ENCODE measurements around the gene FHOD1.

Gene FHOD1
- 40.8 to 48.7 (median 48.0) reads per million in 3 donors for total RNA-seq

GRCh38 chr16:67247192-67248072 is at the start of gene FHOD1:
Gene FHOD1 (minus strand): TSS chr16:67247481. CDS start chr16:67247410, 71 bp downstream.
- H3K36me3 ChIP-seq (ENCODE audit: control insufficient read depth, insufficient read depth, low read length), result no peaks in the 10 kb centered on the region

DNA sequence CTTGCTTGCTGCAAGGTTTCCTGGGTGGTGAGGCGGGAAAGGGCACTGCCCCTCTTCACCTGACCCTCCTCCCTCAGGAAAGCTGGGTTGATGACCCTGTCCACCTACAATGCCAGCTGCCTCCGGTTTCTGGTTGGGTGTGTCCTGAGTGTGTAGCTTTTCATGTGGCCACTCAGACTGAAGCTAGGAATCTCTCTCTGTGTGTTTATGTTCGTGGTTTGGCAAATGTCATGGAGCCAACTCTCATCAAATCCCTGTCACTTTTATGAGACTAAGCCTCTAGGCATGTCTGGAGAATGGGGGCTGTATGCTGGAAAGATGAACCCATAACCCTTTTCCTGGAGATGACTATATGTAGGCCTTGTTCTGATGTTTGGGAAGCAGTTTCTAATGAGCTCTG is 49.1 kb upstream of the FHOD1 start:
- Histone ChIP-seq H3K9me3 (ENCODE audit: control insufficient read depth, low read length) (no peaks in the 10 kb centered on the region), H3K4me1 (ENCODE audit: control insufficient read depth, insufficient read depth, low read length, poor library complexity, severe bottlenecking) (no peaks in the 10 kb centered on the region), H3K36me3 (ENCODE audit: control insufficient read depth, insufficient read depth, low read length) (no peaks in the 10 kb centered on the region), H3K27me3 (replicated peaks; ENCODE audit: control insufficient read depth, insufficient read depth, low read length, poor library complexity, severe bottlenecking) (no peaks in the 10 kb centered on the region), H3K4me3 (ENCODE audit: insufficient read depth, low read depth, low read length, poor library complexity, severe bottlenecking) (no peak overlapping the region), H3K27ac (ENCODE audit: insufficient read depth, low read length, poor library complexity, severe bottlenecking) (no peak overlapping the region)
- DNase-seq, result no peak

More at GRCh38 chr16:67247192-67248072, at the start of gene FHOD1:
- peak within 1 kb of the TSS; percentile 69 for H3K4me3 ChIP-seq (ENCODE audit: insufficient read depth, low read depth, low read length, poor library complexity, severe bottlenecking)
- DNase-seq, result peak; percentile 93 to 94 (median 94)
- H3K27ac ChIP-seq (ENCODE audit: insufficient read depth, low read length, poor library complexity, severe bottlenecking), result peak within 1 kb of the TSS; percentile 92
- peaks cover 4% of the 10 kb centered on the region for H3K27me3 ChIP-seq (replicated peaks; ENCODE audit: control insufficient read depth, insufficient read depth, low read length, poor library complexity, severe bottlenecking)
- peaks cover 51% of the 10 kb centered on the region for H3K4me1 ChIP-seq (ENCODE audit: control insufficient read depth, insufficient read depth, low read length, poor library complexity, severe bottlenecking)
- H3K9me3 ChIP-seq (ENCODE audit: control insufficient read depth, low read length), result no peaks in the 10 kb centered on the region

DNA sequence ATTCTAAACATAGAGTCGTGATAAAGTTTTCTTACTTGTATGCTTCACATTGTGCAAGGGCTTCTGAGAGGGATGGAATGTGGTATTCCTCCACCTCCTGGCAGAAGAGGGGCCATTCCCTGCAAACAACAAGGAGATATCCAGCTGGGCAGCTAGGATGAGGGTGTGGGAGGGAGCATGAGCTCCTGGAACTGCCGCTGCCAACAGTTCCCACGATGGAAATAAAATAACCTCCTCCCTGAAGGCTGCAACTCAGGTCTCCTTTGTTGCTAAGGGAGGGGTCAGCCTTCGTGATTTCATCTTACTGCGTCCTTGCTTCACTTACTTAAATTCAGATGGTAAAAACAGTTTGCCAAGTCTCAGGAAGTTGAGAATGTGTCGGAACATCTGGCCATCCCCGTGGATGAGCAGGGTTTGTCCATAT is 47.7 kb upstream of the FHOD1 start:
- no peak overlapping the region for H3K27ac ChIP-seq (ENCODE audit: insufficient read depth, low read length, poor library complexity, severe bottlenecking)
- no peaks in the 10 kb centered on the region for H3K27me3 ChIP-seq (replicated peaks; ENCODE audit: control insufficient read depth, insufficient read depth, low read length, poor library complexity, severe bottlenecking)
- H3K4me1 ChIP-seq (ENCODE audit: control insufficient read depth, insufficient read depth, low read length, poor library complexity, severe bottlenecking), result no peaks in the 10 kb centered on the region
- H3K36me3 ChIP-seq (ENCODE audit: control insufficient read depth, insufficient read depth, low read length), result no peaks in the 10 kb centered on the region
- no peak overlapping the region for H3K4me3 ChIP-seq (ENCODE audit: insufficient read depth, low read depth, low read length, poor library complexity, severe bottlenecking)
- no peak for DNase-seq
- no peaks in the 10 kb centered on the region for H3K9me3 ChIP-seq (ENCODE audit: control insufficient read depth, low read length)

DNA sequence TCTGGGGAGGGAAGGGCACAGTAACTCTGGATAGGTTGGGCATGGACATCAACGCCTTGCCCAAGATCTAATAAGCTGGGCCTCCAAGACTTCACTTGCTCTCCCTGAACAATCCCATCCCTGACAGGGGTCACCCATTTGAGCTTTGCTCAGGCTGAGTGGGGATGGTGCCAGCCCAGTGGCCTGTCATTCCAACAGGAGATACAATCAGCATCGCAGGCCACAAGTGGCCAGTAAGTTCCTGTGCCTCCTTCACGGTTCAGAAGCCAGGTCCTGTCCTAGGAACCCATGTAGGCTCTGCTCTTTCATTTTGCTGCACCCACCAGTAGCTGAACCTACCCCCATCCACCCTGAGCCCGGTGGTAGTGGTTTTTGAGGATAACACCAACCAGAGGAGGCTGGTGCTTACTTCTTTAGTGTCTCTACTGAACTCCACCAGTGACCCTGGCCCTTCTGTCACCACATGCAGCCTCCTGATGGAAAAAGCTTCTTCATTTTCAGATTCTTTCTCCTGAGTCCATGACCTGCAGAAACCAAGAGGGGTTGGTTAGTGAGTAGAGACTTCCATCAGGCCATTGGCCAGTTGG is 47.0 kb upstream of the FHOD1 start:
- Histone ChIP-seq H3K9me3 (ENCODE audit: control insufficient read depth, low read length) (no peaks in the 10 kb centered on the region), H3K4me1 (ENCODE audit: control insufficient read depth, insufficient read depth, low read length, poor library complexity, severe bottlenecking) (no peaks in the 10 kb centered on the region), H3K36me3 (ENCODE audit: control insufficient read depth, insufficient read depth, low read length) (no peaks in the 10 kb centered on the region), H3K4me3 (ENCODE audit: insufficient read depth, low read depth, low read length, poor library complexity, severe bottlenecking) (no peak overlapping the region), H3K27me3 (replicated peaks; ENCODE audit: control insufficient read depth, insufficient read depth, low read length, poor library complexity, severe bottlenecking) (no peaks in the 10 kb centered on the region), H3K27ac (ENCODE audit: insufficient read depth, low read length, poor library complexity, severe bottlenecking) (no peak overlapping the region)
- DNase-seq, result no peak

- H3K4me3 ChIP-seq (ENCODE audit: insufficient read depth, low read depth, low read length, poor library complexity, severe bottlenecking), result no peak overlapping the region
- H3K36me3 ChIP-seq (ENCODE audit: control insufficient read depth, insufficient read depth, low read length), result no peaks in the 10 kb centered on the region
- no peaks in the 10 kb centered on the region for H3K9me3 ChIP-seq (ENCODE audit: control insufficient read depth, low read length)
- DNase-seq, result no peak
- H3K27ac ChIP-seq (ENCODE audit: insufficient read depth, low read length, poor library complexity, severe bottlenecking), result no peak overlapping the region
- H3K4me1 ChIP-seq (ENCODE audit: control insufficient read depth, insufficient read depth, low read length, poor library complexity, severe bottlenecking), result no peaks in the 10 kb centered on the region
- no peaks in the 10 kb centered on the region for H3K27me3 ChIP-seq (replicated peaks; ENCODE audit: control insufficient read depth, insufficient read depth, low read length, poor library complexity, severe bottlenecking)
These were observed 44.2 kb upstream of the FHOD1 start for GRCh38 chr16:67291461-67291860.

DNA sequence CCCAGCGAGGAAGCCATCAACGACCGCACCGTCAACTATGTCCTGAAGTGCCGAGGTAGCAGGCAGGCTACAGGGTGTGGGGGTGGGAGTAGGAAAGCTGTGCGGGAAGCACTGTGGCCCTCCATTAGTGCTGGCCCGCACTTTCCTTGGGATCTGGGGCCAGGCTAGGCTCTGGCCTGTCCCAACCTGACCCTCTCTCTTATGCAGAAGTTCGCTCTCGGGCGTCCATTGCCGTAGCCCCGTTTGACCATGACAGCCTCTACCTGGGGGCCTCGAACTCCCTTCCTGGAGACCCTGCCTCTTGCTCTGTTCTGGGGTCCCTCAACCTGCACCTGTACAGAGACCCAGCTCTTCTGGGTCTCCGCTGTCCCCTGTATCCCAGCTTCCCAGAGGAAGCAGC is 40.7 kb upstream of the FHOD1 start:
- no peaks in the 10 kb centered on the region for H3K36me3 ChIP-seq (ENCODE audit: control insufficient read depth, insufficient read depth, low read length)
- H3K9me3 ChIP-seq (ENCODE audit: control insufficient read depth, low read length), result no peaks in the 10 kb centered on the region
- no peak overlapping the region for H3K4me3 ChIP-seq (ENCODE audit: insufficient read depth, low read depth, low read length, poor library complexity, severe bottlenecking)
- H3K27ac ChIP-seq (ENCODE audit: insufficient read depth, low read length, poor library complexity, severe bottlenecking), result no peak overlapping the region
- H3K27me3 ChIP-seq (replicated peaks; ENCODE audit: control insufficient read depth, insufficient read depth, low read length, poor library complexity, severe bottlenecking), result no peaks in the 10 kb centered on the region
- no peaks in the 10 kb centered on the region for H3K4me1 ChIP-seq (ENCODE audit: control insufficient read depth, insufficient read depth, low read length, poor library complexity, severe bottlenecking)
- DNase-seq, result no peak

GRCh38 chr16:67286441-67287235 is 39.4 kb upstream of the FHOD1 start:
- no peaks in the 10 kb centered on the region for H3K36me3 ChIP-seq (ENCODE audit: control insufficient read depth, insufficient read depth, low read length)

GRCh38 chr16:67284699-67285646 is 37.7 kb upstream of the FHOD1 start:
- Histone ChIP-seq H3K27me3 (replicated peaks; ENCODE audit: control insufficient read depth, insufficient read depth, low read length, poor library complexity, severe bottlenecking) (no peaks in the 10 kb centered on the region), H3K4me3 (ENCODE audit: insufficient read depth, low read depth, low read length, poor library complexity, severe bottlenecking) (no peak overlapping the region), H3K4me1 (ENCODE audit: control insufficient read depth, insufficient read depth, low read length, poor library complexity, severe bottlenecking) (no peaks in the 10 kb centered on the region), H3K9me3 (ENCODE audit: control insufficient read depth, low read length) (no peaks in the 10 kb centered on the region), H3K27ac (ENCODE audit: insufficient read depth, low read length, poor library complexity, severe bottlenecking) (no peak overlapping the region), H3K36me3 (ENCODE audit: control insufficient read depth, insufficient read depth, low read length) (no peaks in the 10 kb centered on the region)
- DNase-seq, result no peak

More at GRCh38 chr16:67286441-67287235, 39.4 kb upstream of the FHOD1 start:
- H3K9me3 ChIP-seq (ENCODE audit: control insufficient read depth, low read length), result no peaks in the 10 kb centered on the region
- DNase-seq, result no peak
- no peak overlapping the region for H3K27ac ChIP-seq (ENCODE audit: insufficient read depth, low read length, poor library complexity, severe bottlenecking)
- no peaks in the 10 kb centered on the region for H3K4me1 ChIP-seq (ENCODE audit: control insufficient read depth, insufficient read depth, low read length, poor library complexity, severe bottlenecking)
- no peaks in the 10 kb centered on the region for H3K27me3 ChIP-seq (replicated peaks; ENCODE audit: control insufficient read depth, insufficient read depth, low read length, poor library complexity, severe bottlenecking)
- no peak overlapping the region for H3K4me3 ChIP-seq (ENCODE audit: insufficient read depth, low read depth, low read length, poor library complexity, severe bottlenecking)

DNA sequence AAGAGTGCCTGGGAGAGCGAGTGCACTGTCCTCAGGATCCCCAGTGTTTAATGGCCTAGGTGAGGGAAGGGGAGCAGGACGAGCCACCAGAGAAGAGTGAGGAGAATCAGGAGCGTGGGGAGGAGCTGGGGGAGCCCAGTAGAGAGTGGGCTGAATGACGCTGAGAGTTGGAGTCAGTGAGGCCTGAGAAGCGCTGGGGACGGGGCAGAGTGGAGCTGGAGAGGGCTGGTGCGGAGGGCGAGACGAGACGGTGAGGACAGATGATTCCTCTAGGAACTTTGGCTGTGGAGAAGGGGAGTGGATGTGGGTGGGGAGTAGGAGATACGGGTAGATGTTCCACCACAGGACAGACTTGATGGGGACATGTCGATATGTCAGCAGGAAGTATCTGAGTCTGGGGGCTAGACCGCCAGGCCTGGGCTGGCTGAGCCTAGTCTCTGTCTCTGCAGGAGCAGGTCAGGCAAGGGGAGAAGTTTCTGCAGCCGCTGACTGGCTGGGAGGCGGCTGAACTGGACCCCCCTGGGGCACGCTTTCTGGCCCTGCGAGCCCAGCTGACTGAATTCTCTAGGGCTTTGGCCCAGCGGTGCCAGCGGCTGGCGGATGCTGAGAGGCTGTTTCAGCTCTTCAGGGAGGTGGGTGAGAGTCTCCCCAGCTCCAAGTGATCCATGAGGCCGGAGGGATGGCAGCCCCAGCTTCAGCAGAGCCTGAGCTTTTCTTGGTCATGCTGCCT is 36.7 kb upstream of the FHOD1 start:
- no peak overlapping the region for H3K4me3 ChIP-seq (ENCODE audit: insufficient read depth, low read depth, low read length, poor library complexity, severe bottlenecking)
- H3K9me3 ChIP-seq (ENCODE audit: control insufficient read depth, low read length), result no peaks in the 10 kb centered on the region
- DNase-seq, result no peak
- H3K4me1 ChIP-seq (ENCODE audit: control insufficient read depth, insufficient read depth, low read length, poor library complexity, severe bottlenecking), result no peaks in the 10 kb centered on the region
- H3K36me3 ChIP-seq (ENCODE audit: control insufficient read depth, insufficient read depth, low read length), result no peaks in the 10 kb centered on the region
- no peaks in the 10 kb centered on the region for H3K27me3 ChIP-seq (replicated peaks; ENCODE audit: control insufficient read depth, insufficient read depth, low read length, poor library complexity, severe bottlenecking)
- H3K27ac ChIP-seq (ENCODE audit: insufficient read depth, low read length, poor library complexity, severe bottlenecking), result no peak overlapping the region
